ENCODE results near the gene TCERG1.

TCERG1 gene

DNA sequence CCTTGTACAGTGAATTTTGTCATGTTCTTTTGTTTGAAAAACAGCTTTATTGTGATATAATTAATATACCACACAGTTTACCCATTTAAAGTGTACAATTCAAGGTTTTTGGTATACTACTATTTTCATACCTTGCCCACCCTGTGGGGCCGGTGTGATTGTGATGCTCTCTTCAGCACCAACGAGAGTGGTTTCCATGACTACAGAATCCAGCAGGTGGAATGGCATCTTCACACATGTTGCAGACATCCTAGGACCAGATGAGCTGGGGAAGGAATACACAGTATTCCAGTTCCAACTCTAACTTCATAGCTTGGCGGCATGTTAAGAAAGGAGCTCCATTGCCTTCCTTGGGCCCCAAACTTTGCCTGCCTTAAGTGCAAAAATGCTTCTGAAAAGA, 76.6 kb downstream of the TCERG1 start:
- Histone ChIP-seq H3K9me3 (ENCODE audit: insufficient read depth, low read length, severe bottlenecking) (no peaks in the 10 kb centered on the region), H3K27ac (ENCODE audit: low read length) (no peak overlapping the region), H3K9ac (ENCODE audit: low read depth, low read length) (no peak overlapping the region), H3K27me3 (ENCODE audit: insufficient read depth, low read length, poor library complexity) (peaks cover 22% of the 10 kb centered on the region), H3K4me2 (ENCODE audit: insufficient read depth, low read length) (no peak overlapping the region), H2AFZ (ENCODE audit: low read depth, low read length) (no peak overlapping the region), H3K4me3 (ENCODE audit: low read depth in 1 of 2, low read length in 2 of 2) (no peak overlapping the region), H3K36me3 (ENCODE audit: insufficient read depth, low read length) (no peaks in the 10 kb centered on the region), H4K20me1 (ENCODE audit: insufficient read depth, low read length) (no peaks in the 10 kb centered on the region), H3K79me2 (ENCODE audit: insufficient read depth, low read length) (no peaks in the 10 kb centered on the region), H3K4me1 (ENCODE audit: insufficient read depth, low read length) (no peaks in the 10 kb centered on the region)
- ATAC-seq (ENCODE audit: insufficient read depth, low read depth), result no peak
- DNase-seq, result no peak
- no peak for TF ChIP-seq EZH2 (IDR thresholded peaks at IDR 0.05; ENCODE audit: borderline replicate concordance, low read depth, low read length, severe bottlenecking)
- TF ChIP-seq, protein P1, sequence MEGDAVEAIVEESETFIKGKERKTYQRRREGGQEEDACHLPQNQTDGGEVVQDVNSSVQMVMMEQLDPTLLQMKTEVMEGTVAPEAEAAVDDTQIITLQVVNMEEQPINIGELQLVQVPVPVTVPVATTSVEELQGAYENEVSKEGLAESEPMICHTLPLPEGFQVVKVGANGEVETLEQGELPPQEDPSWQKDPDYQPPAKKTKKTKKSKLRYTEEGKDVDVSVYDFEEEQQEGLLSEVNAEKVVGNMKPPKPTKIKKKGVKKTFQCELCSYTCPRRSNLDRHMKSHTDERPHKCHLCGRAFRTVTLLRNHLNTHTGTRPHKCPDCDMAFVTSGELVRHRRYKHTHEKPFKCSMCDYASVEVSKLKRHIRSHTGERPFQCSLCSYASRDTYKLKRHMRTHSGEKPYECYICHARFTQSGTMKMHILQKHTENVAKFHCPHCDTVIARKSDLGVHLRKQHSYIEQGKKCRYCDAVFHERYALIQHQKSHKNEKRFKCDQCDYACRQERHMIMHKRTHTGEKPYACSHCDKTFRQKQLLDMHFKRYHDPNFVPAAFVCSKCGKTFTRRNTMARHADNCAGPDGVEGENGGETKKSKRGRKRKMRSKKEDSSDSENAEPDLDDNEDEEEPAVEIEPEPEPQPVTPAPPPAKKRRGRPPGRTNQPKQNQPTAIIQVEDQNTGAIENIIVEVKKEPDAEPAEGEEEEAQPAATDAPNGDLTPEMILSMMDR (IDR thresholded peaks at IDR 0.05; ENCODE audit: borderline replicate concordance, extremely low read depth, low read length, poor library complexity, severe bottlenecking), result no peak

DNA sequence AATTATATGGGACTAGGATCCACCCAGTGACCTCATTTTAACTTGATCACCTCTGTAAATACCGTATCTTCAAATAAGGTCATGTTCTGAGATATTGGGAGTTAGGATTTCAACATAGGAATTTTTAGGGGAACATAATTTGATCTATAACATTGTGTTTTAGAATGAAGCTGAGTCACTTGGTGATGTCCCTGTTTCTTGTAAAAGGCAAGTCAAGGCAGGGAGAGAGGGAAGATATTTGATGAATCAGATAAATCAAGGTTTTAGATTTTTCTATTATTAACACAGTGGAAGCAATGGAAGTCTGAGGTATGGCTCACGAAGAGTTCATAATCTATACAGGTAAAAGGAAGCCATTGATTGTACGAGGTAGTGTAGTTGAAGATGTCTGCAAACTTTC, 80.7 kb downstream of the TCERG1 start:
- Histone ChIP-seq H3K4me3 (ENCODE audit: low read depth in 1 of 2, low read length in 2 of 2) (no peak overlapping the region), H2AFZ (ENCODE audit: low read depth, low read length) (no peak overlapping the region), H3K9ac (ENCODE audit: low read depth, low read length) (no peak overlapping the region), H3K9me3 (ENCODE audit: insufficient read depth, low read length, severe bottlenecking) (no peaks in the 10 kb centered on the region), H3K36me3 (ENCODE audit: insufficient read depth, low read length) (no peaks in the 10 kb centered on the region), H3K4me1 (ENCODE audit: insufficient read depth, low read length) (no peaks in the 10 kb centered on the region), H4K20me1 (ENCODE audit: insufficient read depth, low read length) (no peaks in the 10 kb centered on the region), H3K4me2 (ENCODE audit: insufficient read depth, low read length) (no peak overlapping the region), H3K27me3 (ENCODE audit: insufficient read depth, low read length, poor library complexity) (peaks cover 22% of the 10 kb centered on the region), H3K27ac (ENCODE audit: low read length) (no peak overlapping the region), H3K79me2 (ENCODE audit: insufficient read depth, low read length) (no peaks in the 10 kb centered on the region)
- TF ChIP-seq EZH2 (IDR thresholded peaks at IDR 0.05; ENCODE audit: borderline replicate concordance, low read depth, low read length, severe bottlenecking), result no peak
- TF ChIP-seq, protein P1 (IDR thresholded peaks at IDR 0.05; ENCODE audit: borderline replicate concordance, extremely low read depth, low read length, poor library complexity, severe bottlenecking), result no peak
- ATAC-seq (ENCODE audit: insufficient read depth, low read depth) (no peak), DNase-seq (no peak)

DNA sequence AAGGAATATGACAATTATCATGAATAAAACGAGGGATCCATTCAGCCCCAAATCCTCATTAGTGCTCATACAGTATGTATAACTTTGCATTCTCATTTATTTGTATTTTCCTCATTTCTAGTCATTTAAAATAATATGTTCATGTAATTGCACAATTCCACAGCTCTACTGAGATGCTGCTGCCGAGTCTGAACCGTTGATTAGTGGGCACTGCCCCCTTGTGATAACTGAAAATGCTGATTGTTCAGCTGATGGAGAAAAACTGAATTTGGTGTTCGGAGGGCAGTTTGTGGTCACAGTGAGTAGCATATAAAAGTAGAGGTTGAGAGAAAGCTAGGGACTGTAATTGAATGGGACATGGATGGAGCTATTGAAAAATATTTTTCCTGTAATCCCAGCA, 81.1 kb downstream of the TCERG1 start:
- DNase-seq (no peak), ATAC-seq (ENCODE audit: insufficient read depth, low read depth) (no peak)
- Histone ChIP-seq H3K27ac (ENCODE audit: low read length) (no peak overlapping the region), H2AFZ (ENCODE audit: low read depth, low read length) (no peak overlapping the region), H3K4me1 (ENCODE audit: insufficient read depth, low read length) (no peaks in the 10 kb centered on the region), H3K9me3 (ENCODE audit: insufficient read depth, low read length, severe bottlenecking) (no peaks in the 10 kb centered on the region), H3K79me2 (ENCODE audit: insufficient read depth, low read length) (no peaks in the 10 kb centered on the region), H4K20me1 (ENCODE audit: insufficient read depth, low read length) (no peaks in the 10 kb centered on the region), H3K36me3 (ENCODE audit: insufficient read depth, low read length) (no peaks in the 10 kb centered on the region), H3K9ac (ENCODE audit: low read depth, low read length) (no peak overlapping the region), H3K4me3 (ENCODE audit: low read depth in 1 of 2, low read length in 2 of 2) (no peak overlapping the region), H3K27me3 (ENCODE audit: insufficient read depth, low read length, poor library complexity) (peaks cover 22% of the 10 kb centered on the region), H3K4me2 (ENCODE audit: insufficient read depth, low read length) (no peak overlapping the region)
- TF ChIP-seq, protein P1 (IDR thresholded peaks at IDR 0.05; ENCODE audit: borderline replicate concordance, extremely low read depth, low read length, poor library complexity, severe bottlenecking), result no peak
- no peak for TF ChIP-seq EZH2 (IDR thresholded peaks at IDR 0.05; ENCODE audit: borderline replicate concordance, low read depth, low read length, severe bottlenecking)

DNA sequence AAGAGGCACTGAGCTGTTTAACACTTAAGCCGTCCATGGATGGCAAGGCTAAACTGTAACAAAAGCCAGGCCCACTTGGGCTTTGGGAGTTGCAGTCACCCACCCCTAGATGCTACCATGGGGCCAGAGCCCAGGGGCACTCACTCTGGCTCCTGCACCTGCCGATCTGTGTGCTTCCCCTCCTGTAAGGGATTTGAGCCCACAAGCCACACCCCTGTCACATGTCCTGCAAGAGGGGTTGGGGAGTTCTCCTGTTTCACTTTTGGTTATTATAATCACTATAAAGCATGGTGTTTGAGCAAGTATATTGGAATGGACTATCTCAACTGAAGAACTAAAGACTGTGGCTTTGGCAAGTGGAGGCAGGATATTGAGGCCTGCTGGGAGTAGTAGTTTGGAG, 82.9 kb downstream of the TCERG1 start:
- H2AFZ ChIP-seq (ENCODE audit: low read depth, low read length), result no peak overlapping the region
- H3K9ac ChIP-seq (ENCODE audit: low read depth, low read length), result no peak overlapping the region
- H3K27me3 ChIP-seq (ENCODE audit: insufficient read depth, low read length, poor library complexity), result peaks cover 15% of the 10 kb centered on the region
- no peaks in the 10 kb centered on the region for H3K4me1 ChIP-seq (ENCODE audit: insufficient read depth, low read length)
- H3K79me2 ChIP-seq (ENCODE audit: insufficient read depth, low read length), result no peaks in the 10 kb centered on the region
- H3K36me3 ChIP-seq (ENCODE audit: insufficient read depth, low read length), result no peaks in the 10 kb centered on the region
- ATAC-seq (ENCODE audit: insufficient read depth, low read depth) (peak; percentile 62; the same call in 2 of the 3 replicates), DNase-seq (no peak)
- H3K9me3 ChIP-seq (ENCODE audit: insufficient read depth, low read length, severe bottlenecking), result no peaks in the 10 kb centered on the region
- H3K4me2 ChIP-seq (ENCODE audit: insufficient read depth, low read length), result no peak overlapping the region
- TF ChIP-seq, protein P1 (IDR thresholded peaks at IDR 0.05; ENCODE audit: borderline replicate concordance, extremely low read depth, low read length, poor library complexity, severe bottlenecking), result no peak
- no peak for TF ChIP-seq EZH2 (IDR thresholded peaks at IDR 0.05; ENCODE audit: borderline replicate concordance, low read depth, low read length, severe bottlenecking)
- H3K4me3 ChIP-seq (ENCODE audit: low read depth in 1 of 2, low read length in 2 of 2), result no peak overlapping the region
- H4K20me1 ChIP-seq (ENCODE audit: insufficient read depth, low read length), result no peaks in the 10 kb centered on the region
- no peak overlapping the region for H3K27ac ChIP-seq (ENCODE audit: low read length)

All from DND-41 (cell line).